Panc1 (cell line): ENCODE results near the gene ARFIP1. TPM values are rescaled to one million over a fixed set of nuclear protein-coding genes. Genes with fewer than 3 reads are reported as not detected.

ENCODE experiments used
- ATAC-seq: fragments of 200-7000 bp; cut with Tn5 transposase; 2 replicates; pipeline ENCODE4 v1.9.1; 2020; ENCODE audit warnings: mild to moderate bottlenecking, moderate library complexity
- BruUV-seq: library from RNA; stranded (reverse); fragments of 400-500 nt; replicated peaks from 2 replicates; lab custom pipeline; 2021; lab: Mats Ljungman, UMichigan
- CTCF ChIA-PET: fragments of 300-600 bp; sonication (Branson Sonifier 250); formaldehyde crosslinking; loops from one replicate; lab custom pipeline; 2022; ENCODE audit warnings: antibody characterized with exemption; lab: Charles Lee
- POLR2A ChIA-PET: fragments of 300-600 bp; sonication (Branson Sonifier 250); formaldehyde crosslinking; loops from one replicate; lab custom pipeline; 2022; ENCODE audit warnings: antibody characterized with exemption; lab: Charles Lee
- DNase-seq: peaks from one replicate; pipeline ENCODE4 v3.0.0-alpha.2; 2010; ENCODE audit warnings: low read depth, low spot score
- H3K27ac ChIP-seq: 2 replicates; pipeline ENCODE4 v1.5.1; 2011; ENCODE audit warnings: mild to moderate bottlenecking, low read length, inconsistent platforms
- H3K27me3 ChIP-seq: fragments of 200-500 bp; sonication (Bioruptor generic); 2 replicates; pipeline ENCODE4 v1.6.0; 2014; ENCODE audit warnings: low read length, inconsistent platforms; ENCODE audit not compliant: control insufficient read depth, insufficient read depth
- H3K36me3 ChIP-seq: fragments of 200-500 bp; sonication (Bioruptor generic); 2 replicates; pipeline ENCODE4 v1.5.1; 2014; ENCODE audit warnings: inconsistent platforms, mild to moderate bottlenecking, low read length, moderate library complexity; ENCODE audit not compliant: control insufficient read depth, insufficient read depth
- H3K4me1 ChIP-seq: 2 replicates; pipeline ENCODE4 v1.5.1; 2011; ENCODE audit warnings: inconsistent platforms, mild to moderate bottlenecking, low read length, moderate library complexity; ENCODE audit not compliant: control insufficient read depth, insufficient read depth
- H3K4me3 ChIP-seq, 2 experiments: 2 replicates each; pipeline ENCODE4 v1.5.1; 2011 to 2012; ENCODE audit warnings: low read depth in 2 of 2, low read length in 2 of 2, mild to moderate bottlenecking in 2 of 2, inconsistent platforms in 1 of 2, moderate library complexity in 1 of 2
- H3K9me3 ChIP-seq: fragments of 200-500 bp; sonication (Bioruptor generic); 2 replicates; pipeline ENCODE4 v1.5.1; 2014; ENCODE audit warnings: low read depth, mild to moderate bottlenecking, inconsistent platforms, low read length, moderate library complexity; ENCODE audit not compliant: control insufficient read depth, insufficient read depth
- CTCF ChIP-seq: fragments of 450-650 bp; IDR thresholded peaks from 2 replicates; pipeline ENCODE4 v1.5.1; 2017; ENCODE audit warnings: mild to moderate bottlenecking
- POLR2AphosphoS5 ChIP-seq: IDR thresholded peaks from 2 replicates; pipeline ENCODE4 v1.6.1; 2012; ENCODE audit warnings: mild to moderate bottlenecking, low read depth, low read length, moderate library complexity
- REST ChIP-seq, 2 experiments: IDR thresholded peaks; 2 replicates each; pipeline ENCODE4 v1.6.1; 2011 to 2012; ENCODE audit warnings: low read depth in 2 of 2, control low read depth in 1 of 2, low read length in 1 of 2, mild to moderate bottlenecking in 1 of 2, moderate library complexity in 1 of 2; ENCODE audit not compliant: insufficient read depth in 1 of 2
- SIN3A ChIP-seq: IDR thresholded peaks from 2 replicates; pipeline ENCODE4 v1.6.1; 2012; ENCODE audit warnings: low read depth, mild to moderate bottlenecking, low read length, moderate library complexity, borderline replicate concordance; ENCODE audit not compliant: insufficient read depth
- TCF7L2 ChIP-seq: IDR thresholded peaks from 2 replicates; pipeline ENCODE4 v1.6.1; 2011; ENCODE audit warnings: mild to moderate bottlenecking, low read depth, low read length, inconsistent platforms
- in situ Hi-C: cut with HindIII; loops from 2 replicates; pipeline ENCODE4 v1.10.0; 2016; ENCODE audit warnings: low sequenced_read_pairs, low pct_unique_long_range_greater_than_20kb
- intact Hi-C: fragments of 100-400 bp; cut with micrococcal nuclease; formaldehyde crosslinking; loops from one replicate; pipeline ENCODE4 v1.10.0; 2022; ENCODE audit not compliant: unreplicated experiment
- total RNA-seq: library from RNA; stranded (reverse); gene quantifications from one replicate; pipeline ENCODE4 v1.2.1, GENCODE V29; 2021; ENCODE audit not compliant: unreplicated experiment

The ARFIP1 gene
- total RNA-seq, 1 experiment from 2014 or later, result 22.2 TPM

GRCh38 chr4:152805071-152805650, 25.4 kb downstream of the ARFIP1 start:
- DNase-seq (no peak), ATAC-seq (no peak)
- intact Hi-C loops, result no loop called here
- Histone ChIP-seq H3K27ac (no peak overlapping the region), H3K27me3 (no peaks in the 10 kb centered on the region), H3K36me3 (no peaks in the 10 kb centered on the region), H3K9me3 (no peaks in the 10 kb centered on the region), H3K4me1 (0 out of 2 replicates have a peak, but pooled peaks cover 4% of the 10 kb centered on the region), H3K4me3 (no peak overlapping the region)
- TF ChIP-seq TCF7L2 (no peak), SIN3A (no peak), CTCF (no peak), REST (IDR thresholded peaks at IDR 0.05; ENCODE audit: insufficient read depth in 1 of 2, low read depth in 2 of 2, low read length in 1 of 2) (no peak), POLR2AphosphoS5 (no peak)
- ChIA-PET POLR2A (no interaction called here), CTCF (no interaction called here)
- no TSS peak for BruUV-seq
- in situ Hi-C loops, result no loop called here

- no peaks in the 10 kb centered on the region for H3K9me3 ChIP-seq
- ATAC-seq (no peak), DNase-seq (no peak)
- POLR2A ChIA-PET, result no interaction called here
- H3K27me3 ChIP-seq, result no peaks in the 10 kb centered on the region
- CTCF ChIA-PET, result no interaction called here
- H3K27ac ChIP-seq, result no peak overlapping the region
- BruUV-seq, result no TSS peak
- in situ Hi-C loops (no loop called here), intact Hi-C loops (no loop called here)
- no peaks in the 10 kb centered on the region for H3K36me3 ChIP-seq
- TF ChIP-seq SIN3A (no peak), POLR2AphosphoS5 (no peak), TCF7L2 (no peak), REST (IDR thresholded peaks at IDR 0.05; ENCODE audit: insufficient read depth in 1 of 2, low read depth in 2 of 2, low read length in 1 of 2) (no peak), CTCF (no peak)
- no peak overlapping the region for H3K4me3 ChIP-seq
- H3K4me1 ChIP-seq, result 0 out of 2 replicates have a peak, but pooled peaks cover 4% of the 10 kb centered on the region
Observed at GRCh38 chr4:152805818-152806217, 26.1 kb downstream of the ARFIP1 start.
